Gastroesophageal sphincter (tissue), 4 donors: ENCODE measurements around the gene CTIF. TPM values are rescaled to one million over a fixed set of nuclear protein-coding genes. Genes with fewer than 3 reads are reported as not detected.
A peak's percentile ranks its signal among the peaks of the same experiment; 100 is the strongest.

ENCODE experiments used
- ATAC-seq: fragments of 150-250 bp; one replicate; pipeline ENCODE4 v1.9.1; 2016; ENCODE audit warnings: mild to moderate bottlenecking, moderate library complexity
- H3K27ac ChIP-seq, 4 donors: fragments of 200-600 bp; sonication (generic) in 3 of 4; 1 replicate in 3 of 4; 2 replicates in 1 of 4; pipeline ENCODE4 v1.5.1; 2016 to 2019
- H3K27me3 ChIP-seq: fragments of 200-600 bp; sonication (generic); one replicate; pipeline ENCODE4 v1.5.1; 2019
- H3K36me3 ChIP-seq, 2 donors: fragments of 200-600 bp; sonication (generic); one replicate each; pipeline ENCODE4 v1.5.1; 2019; ENCODE audit warnings: control low read depth in 1 of 2
- H3K4me1 ChIP-seq, 3 donors: fragments of 200-600 bp; sonication (generic); 1 replicate in 2 of 3; 2 replicates in 1 of 3; pipeline ENCODE4 v1.5.1; 2016 to 2019; ENCODE audit warnings: control low read depth in 2 of 3
- H3K4me3 ChIP-seq, 2 donors: fragments of 200-600 bp; sonication (generic); one replicate each; pipeline ENCODE4 v1.5.1; 2019; ENCODE audit warnings: mild to moderate bottlenecking in 1 of 2, moderate library complexity in 1 of 2
- H3K9me3 ChIP-seq, 3 donors: fragments of 200-600 bp; sonication (generic); one replicate each; pipeline ENCODE4 v1.5.1; 2017 to 2019; ENCODE audit warnings: control low read depth in 2 of 3
- EP300 ChIP-seq: sonication (generic); formaldehyde crosslinking; IDR thresholded peaks from one replicate; pipeline ENCODE4 v1.6.1; 2017; ENCODE audit warnings: antibody characterized with exemption, mild to moderate bottlenecking
- POLR2A ChIP-seq, 2 donors: fragments of 450-650 bp; IDR thresholded peaks; one replicate each; pipeline ENCODE4 v1.6.1; 2017; ENCODE audit warnings: antibody characterized with exemption in 2 of 2, mild to moderate bottlenecking in 2 of 2, moderate library complexity in 1 of 2
- POLR2AphosphoS5 ChIP-seq: sonication (generic); formaldehyde crosslinking; IDR thresholded peaks from one replicate; pipeline ENCODE4 v1.6.1; 2017; ENCODE audit warnings: antibody characterized with exemption
- WGBS, 2 donors: methylation state at CpG; one replicate each; pipeline ENCODE4 v1.1.5; 2018; ENCODE audit warnings: low coverage in 1 of 2; 5-methylcytosine and 5-hydroxymethylcytosine counted together
- total RNA-seq, 4 donors: library from RNA; depleted of rRNA; stranded (reverse); fragments of >200 nt; gene quantifications; one replicate each; pipeline ENCODE4 v1.1.0, GENCODE V29; 2016
- TF ChIP-seq, protein P1 (sequence below), 4 experiments: fragments of 200-600 bp in 2 of 4; fragments of 450-650 bp in 2 of 4; sonication (generic) in 1 of 4; IDR thresholded peaks; one replicate each; pipeline ENCODE4 v1.5.1; 2017 to 2019; ENCODE audit warnings: antibody characterized with exemption in 4 of 4, mild to moderate bottlenecking in 2 of 4, moderate library complexity in 2 of 4

Gene CTIF
- total RNA-seq, 4 donors from 2014 or later = 31.4 to 124 (median 78.1) TPM

DNA sequence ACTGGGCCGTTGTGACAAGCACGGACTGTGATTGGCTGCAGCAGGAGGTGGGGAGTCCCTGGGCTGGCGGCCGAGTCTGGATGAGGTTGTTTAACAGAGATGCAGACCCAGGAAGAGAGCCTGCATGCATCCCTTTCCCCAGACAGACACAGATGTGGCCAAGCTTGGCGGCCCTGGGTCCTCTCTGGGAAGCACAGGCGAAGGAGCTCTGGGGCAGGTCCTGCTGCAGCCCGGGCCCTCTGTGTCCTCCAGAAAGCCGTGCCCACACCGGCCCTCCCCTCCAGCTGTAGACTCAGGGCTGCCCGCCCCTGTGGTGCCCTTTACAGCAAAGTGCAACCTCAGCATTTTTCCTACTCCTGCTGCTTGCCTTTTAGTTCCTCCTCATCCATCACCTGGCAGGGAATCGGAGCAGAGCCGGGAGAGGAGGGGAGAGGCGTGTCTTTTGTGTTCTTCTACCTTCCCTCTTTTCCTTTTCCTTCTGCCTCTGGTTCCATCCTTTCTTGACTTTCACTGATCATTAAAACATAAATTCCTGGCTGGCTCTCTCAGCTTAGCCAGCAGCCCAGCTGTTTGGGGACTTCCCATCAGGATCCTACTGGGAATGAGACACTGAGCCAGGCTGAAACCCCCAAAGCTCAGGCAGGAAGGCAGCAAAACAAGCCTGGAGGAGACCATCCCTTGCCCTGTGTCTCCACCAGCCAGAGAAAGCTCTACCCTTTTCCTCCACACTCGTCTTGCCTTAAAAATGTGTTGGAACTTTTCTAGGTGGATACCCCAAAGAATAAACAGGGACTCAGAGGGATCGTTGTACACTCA is 75.0 kb downstream of the CTIF start:
- Histone ChIP-seq H3K27me3 (no peaks in the 10 kb centered on the region), H3K4me3 (no peak overlapping the region), H3K4me1 (peaks cover 0 to 84% (median 27%) of the 10 kb centered on the region in 3 donors), H3K27ac (peak overlapping the region; percentile 48 to 86 (median 78)), H3K36me3 (no peaks in the 10 kb centered on the region), H3K9me3 (no peaks in the 10 kb centered on the region)
- TF ChIP-seq, protein P1, sequence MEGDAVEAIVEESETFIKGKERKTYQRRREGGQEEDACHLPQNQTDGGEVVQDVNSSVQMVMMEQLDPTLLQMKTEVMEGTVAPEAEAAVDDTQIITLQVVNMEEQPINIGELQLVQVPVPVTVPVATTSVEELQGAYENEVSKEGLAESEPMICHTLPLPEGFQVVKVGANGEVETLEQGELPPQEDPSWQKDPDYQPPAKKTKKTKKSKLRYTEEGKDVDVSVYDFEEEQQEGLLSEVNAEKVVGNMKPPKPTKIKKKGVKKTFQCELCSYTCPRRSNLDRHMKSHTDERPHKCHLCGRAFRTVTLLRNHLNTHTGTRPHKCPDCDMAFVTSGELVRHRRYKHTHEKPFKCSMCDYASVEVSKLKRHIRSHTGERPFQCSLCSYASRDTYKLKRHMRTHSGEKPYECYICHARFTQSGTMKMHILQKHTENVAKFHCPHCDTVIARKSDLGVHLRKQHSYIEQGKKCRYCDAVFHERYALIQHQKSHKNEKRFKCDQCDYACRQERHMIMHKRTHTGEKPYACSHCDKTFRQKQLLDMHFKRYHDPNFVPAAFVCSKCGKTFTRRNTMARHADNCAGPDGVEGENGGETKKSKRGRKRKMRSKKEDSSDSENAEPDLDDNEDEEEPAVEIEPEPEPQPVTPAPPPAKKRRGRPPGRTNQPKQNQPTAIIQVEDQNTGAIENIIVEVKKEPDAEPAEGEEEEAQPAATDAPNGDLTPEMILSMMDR (IDR thresholded peaks at IDR 0.05) = no peak
- TF ChIP-seq EP300 (no peak), POLR2AphosphoS5 (no peak), POLR2A (IDR thresholded peaks at IDR 0.05) (no peak)
- peak; percentile 89 for ATAC-seq
- 24% methylated on average over 9 of the region's 15 CpGs; no CpG with 5 or more reads in 1 of the 2 donors for WGBS, 2 donors

DNA sequence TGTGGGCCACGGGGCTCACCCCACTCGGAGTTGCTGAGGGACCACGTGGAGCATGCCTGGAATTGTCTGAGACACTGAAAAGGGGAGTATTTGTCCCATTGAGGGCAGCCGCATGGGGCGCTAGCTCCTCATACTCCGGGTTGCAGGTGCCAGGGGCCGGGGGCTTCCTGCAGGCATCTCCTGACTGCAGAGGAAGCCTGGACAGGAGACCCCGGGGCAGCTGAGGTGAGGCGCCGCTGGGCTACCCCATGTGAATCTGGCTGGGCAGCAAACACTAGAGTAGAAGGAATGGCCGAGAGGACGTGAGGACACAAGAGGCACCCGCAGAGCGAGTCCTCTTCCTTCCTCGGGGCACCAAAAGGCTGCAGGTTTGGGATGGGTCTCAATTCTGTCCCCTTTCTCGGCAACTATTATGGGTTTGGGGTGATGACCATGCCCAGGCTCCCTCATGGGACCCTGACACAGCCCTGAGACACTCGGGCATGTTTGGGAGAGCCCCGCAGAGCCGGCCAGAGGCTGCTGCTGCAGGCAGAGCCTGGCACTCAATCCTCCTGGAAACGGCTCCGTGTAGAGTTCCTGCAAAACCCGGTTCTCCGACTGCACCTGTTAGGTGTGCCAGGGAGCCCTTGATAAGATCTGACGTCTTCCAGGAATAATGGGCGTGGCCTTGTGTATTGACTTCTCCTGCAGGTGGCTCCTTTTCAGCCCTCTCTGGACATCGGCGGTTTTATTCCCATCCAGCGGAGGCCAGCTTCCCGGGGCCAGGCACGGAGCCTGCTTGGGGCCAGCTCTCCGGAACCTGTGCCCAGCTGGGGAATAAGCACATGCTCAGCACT is 77.0 kb downstream of the CTIF start:
- H3K9me3 ChIP-seq = no peaks in the 10 kb centered on the region
- peak overlapping the region in 2 of 4 donors; percentile 9 to 18 for H3K27ac ChIP-seq
- H3K27me3 ChIP-seq = no peaks in the 10 kb centered on the region
- no peak overlapping the region for H3K4me3 ChIP-seq
- no peak for ATAC-seq
- peaks cover 0 to 16% of the 10 kb centered on the region in 2 donors for H3K36me3 ChIP-seq
- peaks cover 0 to 68% (median 27%) of the 10 kb centered on the region in 3 donors for H3K4me1 ChIP-seq
- WGBS, 2 donors = 80 to 100% methylated on average over 2 to 3 of the region's 31 CpGs
- TF ChIP-seq POLR2A (IDR thresholded peaks at IDR 0.05) (no peak), EP300 (no peak), POLR2AphosphoS5 (no peak)
- TF ChIP-seq, protein P1 (IDR thresholded peaks at IDR 0.05) = no peak

DNA sequence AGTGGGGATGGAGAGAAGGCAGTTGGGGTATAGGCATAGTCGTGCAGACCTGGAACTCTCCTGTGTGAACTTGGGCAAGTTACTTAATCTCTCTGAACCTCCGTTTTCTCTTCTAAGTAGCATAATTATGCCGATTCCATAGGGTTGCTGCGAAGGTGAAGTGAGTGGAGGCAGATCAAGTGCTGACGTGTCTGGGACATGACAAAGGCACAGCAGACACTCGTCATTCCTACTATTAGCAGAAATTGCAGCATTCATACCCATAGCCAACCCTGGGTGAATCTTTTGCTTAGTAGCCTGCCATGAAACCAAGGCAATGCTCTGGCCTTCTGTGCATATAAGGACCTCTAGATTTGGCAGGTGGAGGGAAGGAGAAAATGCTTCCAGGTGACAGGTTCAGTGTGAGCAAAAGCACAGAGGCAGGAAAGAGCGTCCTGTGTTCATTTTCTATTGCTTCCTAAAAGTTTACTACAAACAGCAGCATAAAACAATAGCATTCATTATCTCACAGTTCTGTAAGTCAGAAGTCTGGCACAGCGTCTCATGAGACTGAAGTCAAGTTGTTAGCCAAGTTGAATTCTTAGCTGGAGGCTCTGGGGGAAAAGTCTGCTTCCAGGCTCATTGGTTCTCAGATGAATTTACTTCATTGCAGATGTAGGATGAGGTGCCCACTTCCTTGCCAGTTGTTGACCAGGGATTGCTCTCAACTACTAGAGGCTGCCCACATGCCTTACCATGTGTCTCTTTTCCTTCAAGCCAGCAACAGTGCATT is 77.8 kb downstream of the CTIF start:
- H3K27me3 ChIP-seq = no peaks in the 10 kb centered on the region
- peaks cover 0 to 61% (median 23%) of the 10 kb centered on the region in 3 donors for H3K4me1 ChIP-seq
- 67 to 85% methylated on average over 8 of the region's 8 CpGs for WGBS, 2 donors
- no peaks in the 10 kb centered on the region for H3K9me3 ChIP-seq
- no peak overlapping the region for H3K4me3 ChIP-seq
- TF ChIP-seq, protein P1 (IDR thresholded peaks at IDR 0.05) = no peak
- TF ChIP-seq POLR2A (IDR thresholded peaks at IDR 0.05) = no peak
- no peak for TF ChIP-seq EP300
- no peak for TF ChIP-seq POLR2AphosphoS5
- H3K36me3 ChIP-seq = peaks cover 0 to 21% of the 10 kb centered on the region in 2 donors
- H3K27ac ChIP-seq = peak overlapping the region in 2 of 4 donors; percentile 9 to 18
- ATAC-seq = no peak

DNA sequence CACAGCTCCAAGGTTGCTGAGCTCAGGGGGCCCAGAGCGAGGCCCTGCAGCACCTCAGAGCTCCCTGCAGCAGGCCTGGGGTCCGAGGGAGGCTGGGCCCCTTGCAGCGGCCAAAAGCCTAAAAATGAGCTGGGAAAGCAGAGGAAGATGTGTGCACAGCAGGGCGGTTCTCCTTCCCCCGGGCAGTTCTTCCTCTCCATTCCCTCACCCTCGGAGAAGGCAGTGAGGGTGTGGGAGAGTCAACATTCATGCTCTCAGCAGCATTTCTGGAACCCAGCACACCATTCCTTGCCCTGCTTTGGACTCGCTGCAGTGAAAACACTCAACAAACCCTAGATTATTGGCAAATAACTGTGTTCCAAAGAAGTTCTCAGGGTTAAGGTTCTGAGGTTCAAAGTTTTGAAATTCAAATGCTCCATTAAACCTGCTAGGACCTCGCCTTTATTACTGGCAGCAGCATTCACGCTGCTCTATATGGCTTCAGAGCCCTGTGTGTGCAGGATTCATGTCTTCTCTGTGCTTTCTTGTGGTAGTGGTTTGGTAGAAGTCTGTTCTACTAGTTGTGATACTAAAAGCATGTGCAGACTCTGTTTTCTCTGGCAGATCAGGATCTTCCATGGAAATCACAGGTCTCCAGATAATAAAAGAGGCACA is 79.1 kb downstream of the CTIF start:
- no peak for ATAC-seq
- peaks cover 0 to 61% (median 30%) of the 10 kb centered on the region in 3 donors for H3K4me1 ChIP-seq
- H3K27me3 ChIP-seq = no peaks in the 10 kb centered on the region
- TF ChIP-seq, protein P1 (IDR thresholded peaks at IDR 0.05) = no peak
- TF ChIP-seq POLR2A (IDR thresholded peaks at IDR 0.05) = no peak
- TF ChIP-seq POLR2AphosphoS5 = no peak
- no peak for TF ChIP-seq EP300
- no peak overlapping the region for H3K4me3 ChIP-seq
- H3K36me3 ChIP-seq = peaks cover 0 to 21% of the 10 kb centered on the region in 2 donors
- peak overlapping the region in 1 of 4 donors; percentile 18 for H3K27ac ChIP-seq
- H3K9me3 ChIP-seq = no peaks in the 10 kb centered on the region
- 96 to 100% methylated on average over 2 to 3 of the region's 9 CpGs for WGBS, 2 donors
